ENCODE data around the gene RSRC1.
"Not testable (repeated sequence)": the region's sequence is repeated elsewhere in the genome, so short reads cannot be mapped to it uniquely, and the experiment has no call there.

RSRC1 gene

GRCh38 chr3:158109804-158110657 is at the start of gene RSRC1:
TSS of gene RSRC1 (plus strand) at chr3:158110089. CDS start at chr3:158122105, 12,016 bp downstream.
- DNase-seq: peak; percentile 77 to 91

- not testable (repeated sequence) for DNase-seq
These were observed 44.3 kb upstream of the RSRC1 start for GRCh38 chr3:158065574-158065973.

GRCh38 chr3:158072790-158073189 is 37.1 kb upstream of the RSRC1 start:
- DNase-seq: no peak

- no peak for DNase-seq
These were observed 35.3 kb upstream of the RSRC1 start for GRCh38 chr3:158074591-158074990.

GRCh38 chr3:158079599-158079998 is 30.3 kb upstream of the RSRC1 start:
- no peak for DNase-seq

- no peak for DNase-seq
These were observed 25.2 kb upstream of the RSRC1 start for GRCh38 chr3:158084651-158085050.

GRCh38 chr3:158085358-158085757 is 24.5 kb upstream of the RSRC1 start:
- DNase-seq: no peak

- no peak for DNase-seq
These were observed 24.0 kb upstream of the RSRC1 start for GRCh38 chr3:158085931-158086330.

- DNase-seq: no peak
These were observed 23.5 kb upstream of the RSRC1 start for GRCh38 chr3:158086361-158086760.

- DNase-seq: no peak
These were observed 23.1 kb upstream of the RSRC1 start for GRCh38 chr3:158086776-158087175.

GRCh38 chr3:158091531-158091930 is 18.4 kb upstream of the RSRC1 start:
- peak in 1 of 2 experiments; percentile 19 for DNase-seq

- no peak for DNase-seq
These were observed 16.4 kb upstream of the RSRC1 start for GRCh38 chr3:158093526-158093925.

- no peak for DNase-seq
These were observed 15.4 kb upstream of the RSRC1 start for GRCh38 chr3:158094235-158095110.

GRCh38 chr3:158095111-158095813 is 14.6 kb upstream of the RSRC1 start:
- DNase-seq: no peak

- no peak for DNase-seq
These were observed 13.8 kb upstream of the RSRC1 start for GRCh38 chr3:158095814-158096704.

GRCh38 chr3:158097081-158097592 is 12.8 kb upstream of the RSRC1 start:
- no peak for DNase-seq

- DNase-seq: no peak
These were observed 12.1 kb upstream of the RSRC1 start for GRCh38 chr3:158097593-158098308.

- DNase-seq: no peak
These were observed 11.6 kb upstream of the RSRC1 start for GRCh38 chr3:158098309-158098639.

- no peak for DNase-seq
These were observed 11.0 kb upstream of the RSRC1 start for GRCh38 chr3:158098834-158099424.

GRCh38 chr3:158100681-158101080 is 9.2 kb upstream of the RSRC1 start:
- no peak for DNase-seq

All from SW 1271 (cell line).